PC-3 (cell line): ENCODE data around the gene NMRAL1. TPM values are rescaled to one million over a fixed set of nuclear protein-coding genes. Genes with fewer than 3 reads are reported as not detected.

ENCODE experiments used
- ATAC-seq: fragments of 200-7000 bp; cut with Tn5 transposase; 2 replicates; pipeline ENCODE4 v1.9.1; 2020; ENCODE audit warnings: mild to moderate bottlenecking, moderate library complexity
- BruUV-seq: library from RNA; stranded (reverse); fragments of 400-500 nt; replicated peaks from 2 replicates; lab custom pipeline; 2021; lab: Mats Ljungman, UMichigan
- CTCF ChIA-PET: fragments of 300-600 bp; sonication (Branson Sonifier 250); formaldehyde crosslinking; loops from one replicate; lab custom pipeline; 2022; ENCODE audit warnings: antibody characterized with exemption; lab: Charles Lee
- POLR2A ChIA-PET: fragments of 300-600 bp; sonication (Branson Sonifier 250); formaldehyde crosslinking; loops from one replicate; lab custom pipeline; 2022; ENCODE audit warnings: antibody characterized with exemption; ENCODE audit not compliant: unreplicated experiment; lab: Charles Lee
- DNase-seq: peaks from one replicate; pipeline ENCODE4 v3.0.0-alpha.2; 2015
- H2AFZ ChIP-seq: fragments of 300-600 bp; sonication (generic); 2 replicates; pipeline ENCODE4 v1.6.0; 2016; ENCODE audit warnings: antibody characterized with exemption, low read length
- H3F3A ChIP-seq: fragments of 300-600 bp; sonication (generic); one replicate; pipeline ENCODE4 v1.6.0; 2017; ENCODE audit warnings: antibody characterized with exemption, low read length, control low read depth, mild to moderate bottlenecking; ENCODE audit not compliant: unreplicated experiment
- H3K27ac ChIP-seq: fragments of 300-600 bp; sonication (generic); 2 replicates; pipeline ENCODE4 v1.5.1; 2016; ENCODE audit warnings: mild to moderate bottlenecking, low read length
- H3K27me3 ChIP-seq: fragments of 300-600 bp; sonication (generic); 2 replicates; pipeline ENCODE4 v1.6.1; 2016; ENCODE audit warnings: low read length, mixed read lengths
- H3K36me3 ChIP-seq: fragments of 300-600 bp; sonication (generic); 2 replicates; pipeline ENCODE4 v1.6.1; 2016; ENCODE audit warnings: low read depth, mixed run types, low read length, mixed read lengths
- H3K4me1 ChIP-seq: fragments of 300-600 bp; sonication (generic); 2 replicates; pipeline ENCODE4 v1.5.1; 2016; ENCODE audit warnings: low read length; ENCODE audit not compliant: insufficient read depth
- H3K4me2 ChIP-seq: fragments of 300-600 bp; sonication (generic); 2 replicates; pipeline ENCODE4 v1.6.0; 2016; ENCODE audit warnings: low read length
- H3K4me3 ChIP-seq: fragments of 300-600 bp; sonication (generic); 2 replicates; pipeline ENCODE4 v1.5.1; 2016; ENCODE audit warnings: mild to moderate bottlenecking, low read length, mixed read lengths
- H3K79me2 ChIP-seq: fragments of 300-600 bp; sonication (generic); 2 replicates; pipeline ENCODE4 v1.6.1; 2017; ENCODE audit warnings: low read length, mixed read lengths
- H3K9ac ChIP-seq: fragments of 300-600 bp; sonication (generic); 2 replicates; pipeline ENCODE4 v1.6.0; 2016; ENCODE audit warnings: mild to moderate bottlenecking, low read length
- H3K9me2 ChIP-seq: fragments of 300-600 bp; sonication (generic); replicated peaks from 2 replicates; pipeline ENCODE4 v1.6.1; 2016; ENCODE audit warnings: mixed run types, low read length, mixed read lengths
- H3K9me3 ChIP-seq: fragments of 300-600 bp; sonication (generic); 2 replicates; pipeline ENCODE4 v1.6.1; 2016; ENCODE audit warnings: low read length, mixed read lengths
- H4K20me1 ChIP-seq: fragments of 300-600 bp; sonication (generic); 2 replicates; pipeline ENCODE4 v1.6.1; 2016; ENCODE audit warnings: low read length, mixed read lengths
- EZH2 ChIP-seq: fragments of 300-600 bp; sonication (generic); IDR thresholded peaks from one replicate; pipeline ENCODE4 v1.6.1; 2017; ENCODE audit warnings: antibody characterized with exemption, mild to moderate bottlenecking, low read length; ENCODE audit not compliant: unreplicated experiment
- EZH2phosphoT487 ChIP-seq: fragments of 300-600 bp; sonication (generic); IDR thresholded peaks from 2 replicates; pipeline ENCODE4 v1.6.1; 2018; ENCODE audit warnings: mild to moderate bottlenecking, antibody characterized with exemption, low read length, borderline replicate concordance
- intact Hi-C: fragments of 100-400 bp; cut with micrococcal nuclease; formaldehyde crosslinking; loops from 2 replicates; pipeline ENCODE4 v1.9.0; 2023
- total RNA-seq: library from RNA; depleted of rRNA; stranded (reverse); fragments of >200 nt; gene quantifications from 2 replicates; pipeline ENCODE4 v1.2.3, GENCODE V29; 2014
- TF ChIP-seq, protein P1 (sequence below): fragments of 300-600 bp; sonication (generic); conservative IDR thresholded peaks from 2 replicates; pipeline ENCODE4 v1.5.1; 2017; ENCODE audit warnings: antibody characterized with exemption, low read depth, mild to moderate bottlenecking, low read length

Gene NMRAL1
- total RNA-seq, 1 experiment from 2014 or later, result 92.6 TPM

DNA sequence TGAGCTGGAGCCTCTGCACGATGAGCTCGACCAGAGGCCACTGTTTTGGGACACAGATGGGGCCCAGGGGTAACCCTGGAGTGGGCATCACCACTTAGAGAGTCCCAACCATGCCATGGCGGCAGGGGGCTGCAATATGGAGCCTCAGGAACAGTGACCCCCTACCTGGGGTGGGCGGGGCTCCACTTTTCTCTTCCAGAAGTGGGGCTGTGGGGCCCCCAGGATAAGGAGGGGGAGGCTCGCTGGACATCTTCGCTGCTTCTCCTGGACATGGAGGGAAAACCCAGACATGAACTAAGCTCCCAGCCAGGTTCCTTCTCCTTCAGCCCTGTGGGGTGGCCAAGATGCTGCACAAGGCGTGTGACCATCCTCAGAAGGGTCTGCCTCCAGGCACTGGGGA lies 39.5 kb upstream of the NMRAL1 start:
- Histone ChIP-seq H2AFZ (no peak overlapping the region), H3K27ac (no peak overlapping the region), H3K4me3 (no peak overlapping the region), H3K36me3 (no peaks in the 10 kb centered on the region; the same call in 1 of the 2 replicates), H3K9me3 (no peaks in the 10 kb centered on the region), H3K9me2 (no peaks in the 10 kb centered on the region), H4K20me1 (no peaks in the 10 kb centered on the region), H3F3A (no peaks in the 10 kb centered on the region), H3K9ac (no peak overlapping the region), H3K79me2 (no peaks in the 10 kb centered on the region), H3K4me1 (no peaks in the 10 kb centered on the region), H3K4me2 (no peak overlapping the region), H3K27me3 (no peaks in the 10 kb centered on the region)
- TF ChIP-seq EZH2 (no peak), EZH2phosphoT487 (no peak)
- TF ChIP-seq, protein P1, sequence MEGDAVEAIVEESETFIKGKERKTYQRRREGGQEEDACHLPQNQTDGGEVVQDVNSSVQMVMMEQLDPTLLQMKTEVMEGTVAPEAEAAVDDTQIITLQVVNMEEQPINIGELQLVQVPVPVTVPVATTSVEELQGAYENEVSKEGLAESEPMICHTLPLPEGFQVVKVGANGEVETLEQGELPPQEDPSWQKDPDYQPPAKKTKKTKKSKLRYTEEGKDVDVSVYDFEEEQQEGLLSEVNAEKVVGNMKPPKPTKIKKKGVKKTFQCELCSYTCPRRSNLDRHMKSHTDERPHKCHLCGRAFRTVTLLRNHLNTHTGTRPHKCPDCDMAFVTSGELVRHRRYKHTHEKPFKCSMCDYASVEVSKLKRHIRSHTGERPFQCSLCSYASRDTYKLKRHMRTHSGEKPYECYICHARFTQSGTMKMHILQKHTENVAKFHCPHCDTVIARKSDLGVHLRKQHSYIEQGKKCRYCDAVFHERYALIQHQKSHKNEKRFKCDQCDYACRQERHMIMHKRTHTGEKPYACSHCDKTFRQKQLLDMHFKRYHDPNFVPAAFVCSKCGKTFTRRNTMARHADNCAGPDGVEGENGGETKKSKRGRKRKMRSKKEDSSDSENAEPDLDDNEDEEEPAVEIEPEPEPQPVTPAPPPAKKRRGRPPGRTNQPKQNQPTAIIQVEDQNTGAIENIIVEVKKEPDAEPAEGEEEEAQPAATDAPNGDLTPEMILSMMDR, result no peak
- DNase-seq (no peak), ATAC-seq (no peak)
- ChIA-PET POLR2A (no interaction called here), CTCF (no interaction called here)
- intact Hi-C loops, result no loop called here
- no TSS peak for BruUV-seq

DNA sequence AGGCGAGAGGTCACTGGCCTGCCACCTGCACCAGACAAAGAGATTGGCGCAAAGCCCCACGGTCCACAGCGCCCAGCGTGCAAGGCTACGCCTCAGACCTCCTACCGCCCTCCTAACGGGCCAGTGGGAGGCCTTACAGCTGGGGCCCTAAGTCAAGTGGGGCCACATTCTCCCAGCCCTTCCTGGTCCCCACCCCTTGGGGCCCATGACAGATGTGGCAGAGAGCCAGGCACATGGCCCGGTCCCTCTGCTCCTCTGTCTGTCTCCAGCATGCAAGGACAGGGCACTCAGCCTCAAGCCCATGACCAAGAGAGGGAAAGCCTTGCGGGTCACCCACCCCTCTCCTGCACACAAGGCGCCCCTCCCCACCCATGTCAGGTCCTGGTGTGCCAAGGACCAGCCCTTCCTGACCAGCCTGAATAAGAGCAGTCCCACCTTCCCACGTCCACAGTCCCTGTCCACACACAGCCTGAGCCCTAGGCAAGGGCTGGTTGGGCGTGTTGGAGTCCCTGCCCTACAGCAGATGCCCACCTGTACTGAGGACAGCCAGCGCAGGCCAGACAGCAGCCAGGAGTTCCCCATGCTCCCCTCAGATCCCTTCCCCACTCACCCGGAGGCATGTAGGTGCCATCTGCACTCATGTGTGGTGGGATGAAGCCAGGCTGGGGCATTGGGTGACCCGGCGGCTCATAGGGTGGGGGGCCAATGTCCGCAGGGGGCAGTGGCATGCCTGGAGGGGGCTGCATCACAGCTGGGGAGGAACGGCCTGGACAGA lies 38.8 kb upstream of the NMRAL1 start:
- Histone ChIP-seq H3F3A (no peaks in the 10 kb centered on the region), H3K36me3 (no peaks in the 10 kb centered on the region; the same call in 1 of the 2 replicates), H3K4me1 (no peaks in the 10 kb centered on the region), H3K4me2 (no peak overlapping the region), H3K79me2 (no peaks in the 10 kb centered on the region), H3K4me3 (no peak overlapping the region), H3K9me2 (no peaks in the 10 kb centered on the region), H3K9ac (no peak overlapping the region), H3K27ac (no peak overlapping the region), H2AFZ (no peak overlapping the region), H3K9me3 (no peaks in the 10 kb centered on the region), H3K27me3 (no peaks in the 10 kb centered on the region), H4K20me1 (no peaks in the 10 kb centered on the region)
- CTCF ChIA-PET, result no interaction called here
- DNase-seq (no peak), ATAC-seq (no peak)
- no TSS peak for BruUV-seq
- intact Hi-C loops, result no loop called here
- POLR2A ChIA-PET, result no interaction called here
- TF ChIP-seq, protein P1, result no peak
- TF ChIP-seq EZH2phosphoT487 (no peak), EZH2 (no peak)

DNA sequence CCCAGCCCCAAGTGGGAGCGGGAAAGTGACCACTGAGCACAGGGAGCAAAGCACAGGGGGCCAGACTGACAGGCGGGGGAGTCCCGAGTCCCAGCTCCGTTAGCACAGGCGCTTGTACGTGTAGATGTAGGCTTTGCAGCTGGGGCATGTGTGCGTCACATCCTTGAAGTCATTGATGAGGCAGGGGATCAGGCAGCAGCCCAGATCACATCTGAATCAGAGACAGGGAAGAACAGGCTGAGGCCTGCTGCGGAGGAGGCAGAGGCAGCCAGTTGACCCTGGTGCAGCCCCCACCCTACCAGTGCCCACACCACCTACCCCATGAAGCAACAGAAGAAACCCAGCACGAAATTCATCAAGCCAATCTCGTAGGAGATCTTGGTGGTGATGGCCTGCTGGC lies 38.0 kb upstream of the NMRAL1 start:
- Histone ChIP-seq H3F3A (no peaks in the 10 kb centered on the region), H3K9ac (no peak overlapping the region), H3K79me2 (no peaks in the 10 kb centered on the region), H4K20me1 (no peaks in the 10 kb centered on the region), H3K27me3 (no peaks in the 10 kb centered on the region), H3K9me2 (no peaks in the 10 kb centered on the region), H3K36me3 (peaks cover 4% of the 10 kb centered on the region; the same call in 1 of the 2 replicates), H3K4me1 (no peaks in the 10 kb centered on the region), H3K27ac (no peak overlapping the region), H3K4me2 (no peak overlapping the region), H3K4me3 (no peak overlapping the region), H2AFZ (no peak overlapping the region), H3K9me3 (no peaks in the 10 kb centered on the region)
- BruUV-seq, result no TSS peak
- TF ChIP-seq, protein P1, result no peak
- TF ChIP-seq EZH2 (no peak), EZH2phosphoT487 (no peak)
- DNase-seq, result no peak
- ATAC-seq, result no peak
- intact Hi-C loops, result no loop called here
- CTCF ChIA-PET, result no interaction called here
- POLR2A ChIA-PET, result no interaction called here
